ENCODE measurements around the gene LDHB.

DNA sequence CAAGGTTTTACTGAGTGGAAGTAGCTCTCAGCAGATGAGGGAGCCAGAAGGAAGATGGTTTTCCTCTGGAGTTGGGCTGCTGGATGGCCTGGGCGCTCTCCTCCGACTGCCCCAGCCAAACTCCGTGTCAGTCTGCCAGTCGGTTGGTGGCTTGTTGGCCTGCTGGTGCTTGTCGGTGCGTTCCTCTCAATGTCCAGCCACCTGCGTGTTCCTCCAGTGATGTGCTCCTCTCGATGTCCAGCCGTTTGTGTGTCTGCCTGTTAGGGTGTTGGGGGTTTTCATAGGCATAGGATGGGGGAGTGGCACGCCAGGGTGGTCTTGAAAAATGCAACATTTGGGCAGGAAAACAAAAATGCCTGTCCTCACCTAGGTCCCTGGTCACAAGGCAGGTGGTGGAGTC is 37.0 kb upstream of the LDHB start:
- TF ChIP-seq, protein P1, sequence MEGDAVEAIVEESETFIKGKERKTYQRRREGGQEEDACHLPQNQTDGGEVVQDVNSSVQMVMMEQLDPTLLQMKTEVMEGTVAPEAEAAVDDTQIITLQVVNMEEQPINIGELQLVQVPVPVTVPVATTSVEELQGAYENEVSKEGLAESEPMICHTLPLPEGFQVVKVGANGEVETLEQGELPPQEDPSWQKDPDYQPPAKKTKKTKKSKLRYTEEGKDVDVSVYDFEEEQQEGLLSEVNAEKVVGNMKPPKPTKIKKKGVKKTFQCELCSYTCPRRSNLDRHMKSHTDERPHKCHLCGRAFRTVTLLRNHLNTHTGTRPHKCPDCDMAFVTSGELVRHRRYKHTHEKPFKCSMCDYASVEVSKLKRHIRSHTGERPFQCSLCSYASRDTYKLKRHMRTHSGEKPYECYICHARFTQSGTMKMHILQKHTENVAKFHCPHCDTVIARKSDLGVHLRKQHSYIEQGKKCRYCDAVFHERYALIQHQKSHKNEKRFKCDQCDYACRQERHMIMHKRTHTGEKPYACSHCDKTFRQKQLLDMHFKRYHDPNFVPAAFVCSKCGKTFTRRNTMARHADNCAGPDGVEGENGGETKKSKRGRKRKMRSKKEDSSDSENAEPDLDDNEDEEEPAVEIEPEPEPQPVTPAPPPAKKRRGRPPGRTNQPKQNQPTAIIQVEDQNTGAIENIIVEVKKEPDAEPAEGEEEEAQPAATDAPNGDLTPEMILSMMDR (tag by site-specific recombination; IDR thresholded peaks at IDR 0.05), result no peak
- TF ChIP-seq ZNF138 (tag by site-specific recombination; IDR thresholded peaks at IDR 0.05; ENCODE audit: borderline replicate concordance) (no peak), ZNF548 (tag by site-specific recombination; IDR thresholded peaks at IDR 0.05) (no peak), ZNF274 (IDR thresholded peaks at IDR 0.05; ENCODE audit: low read length) (no peak), ZNF274 (tag by site-specific recombination; IDR thresholded peaks at IDR 0.05; ENCODE audit: borderline replicate concordance) (no peak), ZNF777 (tag by site-specific recombination; IDR thresholded peaks at IDR 0.05; ENCODE audit: borderline replicate concordance) (no peak), ZNF391 (tag by site-specific recombination; IDR thresholded peaks at IDR 0.05; ENCODE audit: borderline replicate concordance, low read depth) (no peak), ZNF146 (tag by site-specific recombination; IDR thresholded peaks at IDR 0.05) (no peak), ZNF10 (tag by site-specific recombination; IDR thresholded peaks at IDR 0.05) (no peak), MZF1 (tag by site-specific recombination; IDR thresholded peaks at IDR 0.05; ENCODE audit: borderline replicate concordance) (no peak), ZNF707 (tag by site-specific recombination; IDR thresholded peaks at IDR 0.05) (no peak), ZNF600 (tag by site-specific recombination; IDR thresholded peaks at IDR 0.05) (no peak)
- TF ChIP-seq, protein P2, sequence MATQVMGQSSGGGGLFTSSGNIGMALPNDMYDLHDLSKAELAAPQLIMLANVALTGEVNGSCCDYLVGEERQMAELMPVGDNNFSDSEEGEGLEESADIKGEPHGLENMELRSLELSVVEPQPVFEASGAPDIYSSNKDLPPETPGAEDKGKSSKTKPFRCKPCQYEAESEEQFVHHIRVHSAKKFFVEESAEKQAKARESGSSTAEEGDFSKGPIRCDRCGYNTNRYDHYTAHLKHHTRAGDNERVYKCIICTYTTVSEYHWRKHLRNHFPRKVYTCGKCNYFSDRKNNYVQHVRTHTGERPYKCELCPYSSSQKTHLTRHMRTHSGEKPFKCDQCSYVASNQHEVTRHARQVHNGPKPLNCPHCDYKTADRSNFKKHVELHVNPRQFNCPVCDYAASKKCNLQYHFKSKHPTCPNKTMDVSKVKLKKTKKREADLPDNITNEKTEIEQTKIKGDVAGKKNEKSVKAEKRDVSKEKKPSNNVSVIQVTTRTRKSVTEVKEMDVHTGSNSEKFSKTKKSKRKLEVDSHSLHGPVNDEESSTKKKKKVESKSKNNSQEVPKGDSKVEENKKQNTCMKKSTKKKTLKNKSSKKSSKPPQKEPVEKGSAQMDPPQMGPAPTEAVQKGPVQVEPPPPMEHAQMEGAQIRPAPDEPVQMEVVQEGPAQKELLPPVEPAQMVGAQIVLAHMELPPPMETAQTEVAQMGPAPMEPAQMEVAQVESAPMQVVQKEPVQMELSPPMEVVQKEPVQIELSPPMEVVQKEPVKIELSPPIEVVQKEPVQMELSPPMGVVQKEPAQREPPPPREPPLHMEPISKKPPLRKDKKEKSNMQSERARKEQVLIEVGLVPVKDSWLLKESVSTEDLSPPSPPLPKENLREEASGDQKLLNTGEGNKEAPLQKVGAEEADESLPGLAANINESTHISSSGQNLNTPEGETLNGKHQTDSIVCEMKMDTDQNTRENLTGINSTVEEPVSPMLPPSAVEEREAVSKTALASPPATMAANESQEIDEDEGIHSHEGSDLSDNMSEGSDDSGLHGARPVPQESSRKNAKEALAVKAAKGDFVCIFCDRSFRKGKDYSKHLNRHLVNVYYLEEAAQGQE (tag by site-specific recombination; IDR thresholded peaks at IDR 0.05), result no peak
- TF ChIP-seq, protein P3, sequence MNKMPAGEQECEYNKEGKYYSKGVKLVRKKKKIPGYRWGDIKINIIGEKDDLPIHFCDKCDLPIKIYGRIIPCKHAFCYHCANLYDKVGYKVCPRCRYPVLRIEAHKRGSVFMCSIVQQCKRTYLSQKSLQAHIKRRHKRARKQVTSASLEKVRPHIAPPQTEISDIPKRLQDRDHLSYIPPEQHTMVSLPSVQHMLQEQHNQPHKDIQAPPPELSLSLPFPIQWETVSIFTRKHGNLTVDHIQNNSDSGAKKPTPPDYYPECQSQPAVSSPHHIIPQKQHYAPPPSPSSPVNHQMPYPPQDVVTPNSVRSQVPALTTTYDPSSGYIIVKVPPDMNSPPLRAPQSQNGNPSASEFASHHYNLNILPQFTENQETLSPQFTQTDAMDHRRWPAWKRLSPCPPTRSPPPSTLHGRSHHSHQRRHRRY (tag by site-specific recombination; IDR thresholded peaks at IDR 0.05), result no peak
- TF ChIP-seq, protein P4, sequence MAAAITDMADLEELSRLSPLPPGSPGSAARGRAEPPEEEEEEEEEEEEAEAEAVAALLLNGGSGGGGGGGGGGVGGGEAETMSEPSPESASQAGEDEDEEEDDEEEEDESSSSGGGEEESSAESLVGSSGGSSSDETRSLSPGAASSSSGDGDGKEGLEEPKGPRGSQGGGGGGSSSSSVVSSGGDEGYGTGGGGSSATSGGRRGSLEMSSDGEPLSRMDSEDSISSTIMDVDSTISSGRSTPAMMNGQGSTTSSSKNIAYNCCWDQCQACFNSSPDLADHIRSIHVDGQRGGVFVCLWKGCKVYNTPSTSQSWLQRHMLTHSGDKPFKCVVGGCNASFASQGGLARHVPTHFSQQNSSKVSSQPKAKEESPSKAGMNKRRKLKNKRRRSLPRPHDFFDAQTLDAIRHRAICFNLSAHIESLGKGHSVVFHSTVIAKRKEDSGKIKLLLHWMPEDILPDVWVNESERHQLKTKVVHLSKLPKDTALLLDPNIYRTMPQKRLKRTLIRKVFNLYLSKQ (tag by site-specific recombination; IDR thresholded peaks at IDR 0.05; ENCODE audit: borderline replicate concordance), result no peak
